SIG-M5 (cell line): ENCODE measurements around the gene SYNE1.
"Not testable (repeated sequence)": the region's sequence is repeated elsewhere in the genome, so short reads cannot be mapped to it uniquely, and the experiment has no call there.

Experiments
- DNase-seq: peaks from one replicate; lab custom pipeline; 2025; lab: John Stamatoyannopoulos, UW

The SYNE1 gene

GRCh38 chr6:152098683-152099082, 538.5 kb downstream of the SYNE1 start:
- no peak for DNase-seq

- no peak for DNase-seq
These were observed 540.2 kb downstream of the SYNE1 start for GRCh38 chr6:152096863-152097496.

- peak; percentile 22 for DNase-seq
These were observed 542.1 kb downstream of the SYNE1 start for GRCh38 chr6:152094992-152095592.

GRCh38 chr6:152094276-152094675, 542.9 kb downstream of the SYNE1 start:
- no peak for DNase-seq

GRCh38 chr6:152093711-152094110, 543.5 kb downstream of the SYNE1 start:
- DNase-seq = no peak

GRCh38 chr6:152091851-152092341, 545.3 kb downstream of the SYNE1 start:
- DNase-seq = no peak

GRCh38 chr6:152091201-152091600, 546.0 kb downstream of the SYNE1 start:
- no peak for DNase-seq

GRCh38 chr6:152089992-152090391, 547.2 kb downstream of the SYNE1 start:
- no peak for DNase-seq

GRCh38 chr6:152087701-152088100, 549.5 kb downstream of the SYNE1 start:
- no peak for DNase-seq

- DNase-seq = no peak
These were observed 550.1 kb downstream of the SYNE1 start for GRCh38 chr6:152087096-152087495.

- DNase-seq = no peak
These were observed 550.8 kb downstream of the SYNE1 start for GRCh38 chr6:152086223-152086873.

GRCh38 chr6:152085451-152085921, 551.7 kb downstream of the SYNE1 start:
- no peak for DNase-seq

GRCh38 chr6:152078804-152079203, 558.4 kb downstream of the SYNE1 start:
- DNase-seq = no peak

- DNase-seq = no peak
These were observed 559.2 kb downstream of the SYNE1 start for GRCh38 chr6:152078001-152078400.

- DNase-seq = not testable (repeated sequence)
These were observed 560.9 kb downstream of the SYNE1 start for GRCh38 chr6:152076242-152076641.

GRCh38 chr6:152071843-152072242, 565.3 kb downstream of the SYNE1 start:
- DNase-seq = no peak
